ENCODE results near the gene TSHZ2.
"Not testable (repeated sequence)": the region's sequence is repeated elsewhere in the genome, so short reads cannot be mapped to it uniquely, and the experiment has no call there.

The TSHZ2 gene

DNA sequence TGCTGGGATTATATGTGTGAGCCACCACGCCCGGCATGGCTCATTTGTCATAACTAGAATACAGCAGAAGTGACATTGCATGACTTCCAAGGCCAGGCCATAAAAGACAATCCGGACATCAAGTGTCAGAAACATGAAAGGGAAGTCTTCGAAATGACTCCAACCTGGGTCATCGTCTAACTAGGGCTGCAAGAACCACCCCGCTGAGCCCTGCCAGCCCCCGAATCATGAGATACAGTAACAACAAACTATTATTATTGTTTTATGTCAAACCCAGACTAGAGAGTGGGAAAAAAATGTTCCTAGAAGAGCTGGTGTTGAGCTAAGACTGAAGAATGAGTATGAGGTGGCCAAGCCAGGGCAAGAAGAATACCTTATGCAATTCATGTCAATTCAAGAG lies 561.9 kb downstream of the TSHZ2 start:
- Histone ChIP-seq H3K4me3 (ENCODE audit: low read length) (no peak overlapping the region), H3K4me1 (ENCODE audit: control insufficient read depth, insufficient read depth, low read length) (peaks cover 1% of the 10 kb centered on the region), H3K36me3 (ENCODE audit: control insufficient read depth, insufficient read depth, low read length, severe bottlenecking) (no peaks in the 10 kb centered on the region), H3K9me3 (ENCODE audit: control insufficient read depth, low read length) (no peaks in the 10 kb centered on the region), H3K27me3 (replicated peaks; ENCODE audit: control insufficient read depth, insufficient read depth, low read length) (no peaks in the 10 kb centered on the region), H3K9ac (ENCODE audit: low read length) (no peak overlapping the region)
- no peak for DNase-seq (ENCODE audit: low read depth)

DNA sequence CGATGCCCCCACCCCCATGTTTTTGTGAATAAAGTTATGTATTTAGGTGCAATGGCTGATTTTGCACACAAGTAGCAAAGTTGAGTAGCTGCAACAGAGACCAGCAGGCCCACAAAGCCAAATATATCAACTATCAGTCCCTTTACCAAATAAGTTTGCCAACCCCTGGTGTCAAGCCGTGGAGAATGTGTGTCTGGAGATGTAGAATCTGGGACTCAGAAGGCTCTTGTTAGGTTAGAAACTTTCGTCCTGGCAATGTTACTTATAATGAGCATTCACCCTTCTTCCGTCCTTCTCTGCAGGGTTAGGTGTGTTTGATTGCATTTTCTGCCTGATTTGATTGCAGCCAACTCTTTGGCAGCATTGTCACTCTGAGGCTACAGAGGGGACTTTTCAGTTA lies 563.7 kb downstream of the TSHZ2 start:
- Histone ChIP-seq H3K9ac (ENCODE audit: low read length) (no peak overlapping the region), H3K36me3 (ENCODE audit: control insufficient read depth, insufficient read depth, low read length, severe bottlenecking) (no peaks in the 10 kb centered on the region), H3K9me3 (ENCODE audit: control insufficient read depth, low read length) (no peaks in the 10 kb centered on the region), H3K4me3 (ENCODE audit: low read length) (no peak overlapping the region), H3K4me1 (ENCODE audit: control insufficient read depth, insufficient read depth, low read length) (peaks cover 8% of the 10 kb centered on the region), H3K27me3 (replicated peaks; ENCODE audit: control insufficient read depth, insufficient read depth, low read length) (no peaks in the 10 kb centered on the region)
- DNase-seq (ENCODE audit: low read depth), result no peak

DNA sequence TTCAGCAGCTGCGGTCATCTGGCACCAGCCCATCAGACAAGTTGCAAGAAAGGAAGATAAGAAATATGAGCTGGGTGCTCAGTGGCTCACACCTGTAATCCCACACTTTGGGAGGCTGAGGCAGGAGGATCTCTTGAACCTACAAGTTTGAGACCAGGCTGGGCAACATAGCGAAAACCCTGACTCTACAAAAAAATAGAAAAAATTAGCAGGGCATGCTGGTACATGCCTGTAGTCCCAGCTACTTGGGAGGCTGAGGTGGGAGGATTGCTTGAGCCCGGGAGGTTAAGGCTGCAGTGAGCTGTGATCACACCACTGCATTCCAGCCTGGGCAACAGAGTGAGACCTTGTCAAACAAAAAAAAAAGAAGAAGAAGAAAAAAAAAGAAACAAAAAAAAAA lies 564.2 kb downstream of the TSHZ2 start:
- not testable (repeated sequence) for H3K27me3 ChIP-seq (replicated peaks; ENCODE audit: control insufficient read depth, insufficient read depth, low read length); H3K9me3 ChIP-seq (ENCODE audit: control insufficient read depth, low read length); DNase-seq (ENCODE audit: low read depth); H3K9ac ChIP-seq (ENCODE audit: low read length); H3K4me3 ChIP-seq (ENCODE audit: low read length); H3K4me1 ChIP-seq (ENCODE audit: control insufficient read depth, insufficient read depth, low read length); H3K36me3 ChIP-seq (ENCODE audit: control insufficient read depth, insufficient read depth, low read length, severe bottlenecking)

DNA sequence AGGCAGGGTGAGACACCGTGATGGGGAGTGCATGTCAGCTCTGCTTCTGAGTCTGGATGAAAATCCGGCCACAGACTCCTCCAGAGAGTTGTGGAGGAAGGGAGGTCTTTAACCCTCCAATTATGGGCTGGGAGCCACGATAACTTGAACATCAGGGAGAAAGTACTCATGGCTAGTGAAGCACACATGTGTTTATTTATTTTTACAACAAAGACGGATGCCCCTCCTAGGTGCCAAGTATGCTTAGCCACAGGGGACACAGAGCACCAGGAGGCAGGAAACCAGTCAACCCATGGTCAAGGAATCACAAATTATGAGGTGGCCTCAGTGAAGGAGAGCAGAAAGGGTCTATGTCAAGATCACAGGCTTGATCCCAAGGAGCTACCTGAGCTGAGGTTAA lies 567.4 kb downstream of the TSHZ2 start:
- H3K9ac ChIP-seq (ENCODE audit: low read length), result no peak overlapping the region
- H3K27me3 ChIP-seq (replicated peaks; ENCODE audit: control insufficient read depth, insufficient read depth, low read length), result no peaks in the 10 kb centered on the region
- peaks cover 8% of the 10 kb centered on the region for H3K4me1 ChIP-seq (ENCODE audit: control insufficient read depth, insufficient read depth, low read length)
- no peak for DNase-seq (ENCODE audit: low read depth)
- H3K4me3 ChIP-seq (ENCODE audit: low read length), result no peak overlapping the region
- H3K36me3 ChIP-seq (ENCODE audit: control insufficient read depth, insufficient read depth, low read length, severe bottlenecking), result no peaks in the 10 kb centered on the region
- peaks cover 3% of the 10 kb centered on the region for H3K9me3 ChIP-seq (ENCODE audit: control insufficient read depth, low read length)
